ENCODE results near the gene PURB. TPM values are rescaled to one million over a fixed set of nuclear protein-coding genes. Genes with fewer than 3 reads are reported as not detected.

PURB gene
- total and polyA plus RNA-seq, 2 experiments from 2014 or later = 3.1 to 27.1 TPM

DNA sequence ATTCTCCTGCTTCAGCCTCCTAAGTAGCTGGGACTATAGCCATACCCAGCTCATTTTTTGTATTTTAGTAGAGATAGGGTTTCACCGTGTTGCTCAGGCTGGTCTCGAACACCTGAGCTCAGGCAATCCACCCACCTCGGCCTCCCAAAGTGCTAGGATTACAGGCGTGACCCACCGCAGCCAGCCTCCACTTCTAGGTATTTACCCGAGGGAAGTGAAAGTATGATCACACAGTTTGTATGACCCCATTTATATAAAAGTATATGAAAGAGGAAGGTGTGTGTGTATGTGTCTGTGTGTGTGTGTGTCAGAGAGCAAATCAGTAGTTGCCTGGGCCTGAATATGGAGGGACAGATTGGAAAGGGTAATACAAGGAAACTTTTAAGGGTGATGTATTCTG, 2.0 kb upstream of the PURB start:
- Mint-ChIP-seq H3K27me3 (ENCODE audit: insufficient read depth, low read depth, poor library complexity) (peaks cover 12% of the 10 kb centered on the region), H3K9me3 (peaks cover 4% of the 10 kb centered on the region; the same call in 1 of the 3 replicates), H3K4me3 (no peak overlapping the region), H3K4me1 (peaks cover 22% of the 10 kb centered on the region; the same call in 2 of the 3 replicates), H3K27ac (no peak overlapping the region), H3K36me3 (ENCODE audit: low read depth) (peaks cover 20% of the 10 kb centered on the region)
- H3K4me3 ChIP-seq = no peak overlapping the region
- peaks cover 5% of the 10 kb centered on the region; the same call in 1 of the 2 replicates for H3K36me3 ChIP-seq (ENCODE audit: insufficient read depth)
- H3K4me1 ChIP-seq (ENCODE audit: insufficient read depth) = peaks cover 22% of the 10 kb centered on the region
- H3K9me2 ChIP-seq (ENCODE audit: insufficient read depth) = no peaks in the 10 kb centered on the region
- ATAC-seq = no peak
- no peaks in the 10 kb centered on the region for H3K27me3 ChIP-seq (ENCODE audit: insufficient read depth)
- H3K27ac ChIP-seq (ENCODE audit: low read depth) = no peak overlapping the region
- peaks cover 29% of the 10 kb centered on the region for H3K79me2 ChIP-seq (replicated peaks; ENCODE audit: insufficient read depth)
- peaks cover 21% of the 10 kb centered on the region for H4K20me1 ChIP-seq (replicated peaks; ENCODE audit: insufficient read depth)
- TF ChIP-seq, protein P1, sequence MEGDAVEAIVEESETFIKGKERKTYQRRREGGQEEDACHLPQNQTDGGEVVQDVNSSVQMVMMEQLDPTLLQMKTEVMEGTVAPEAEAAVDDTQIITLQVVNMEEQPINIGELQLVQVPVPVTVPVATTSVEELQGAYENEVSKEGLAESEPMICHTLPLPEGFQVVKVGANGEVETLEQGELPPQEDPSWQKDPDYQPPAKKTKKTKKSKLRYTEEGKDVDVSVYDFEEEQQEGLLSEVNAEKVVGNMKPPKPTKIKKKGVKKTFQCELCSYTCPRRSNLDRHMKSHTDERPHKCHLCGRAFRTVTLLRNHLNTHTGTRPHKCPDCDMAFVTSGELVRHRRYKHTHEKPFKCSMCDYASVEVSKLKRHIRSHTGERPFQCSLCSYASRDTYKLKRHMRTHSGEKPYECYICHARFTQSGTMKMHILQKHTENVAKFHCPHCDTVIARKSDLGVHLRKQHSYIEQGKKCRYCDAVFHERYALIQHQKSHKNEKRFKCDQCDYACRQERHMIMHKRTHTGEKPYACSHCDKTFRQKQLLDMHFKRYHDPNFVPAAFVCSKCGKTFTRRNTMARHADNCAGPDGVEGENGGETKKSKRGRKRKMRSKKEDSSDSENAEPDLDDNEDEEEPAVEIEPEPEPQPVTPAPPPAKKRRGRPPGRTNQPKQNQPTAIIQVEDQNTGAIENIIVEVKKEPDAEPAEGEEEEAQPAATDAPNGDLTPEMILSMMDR (conservative IDR thresholded peaks at IDR 0.05; ENCODE audit: low read depth in 2 of 2) = no peak
- TF ChIP-seq NANOG (IDR thresholded peaks at IDR 0.05; ENCODE audit: borderline replicate concordance) = no peak
- TF ChIP-seq ZNF114 (CRISPR knock-in tag; IDR thresholded peaks at IDR 0.05) = no peak
- no peak for TF ChIP-seq STAT1 (IDR thresholded peaks at IDR 0.05; ENCODE audit: unreplicated experiment)
- no peak for TF ChIP-seq POLR2AphosphoS5 (IDR thresholded peaks at IDR 0.05; ENCODE audit: low read depth)
- TF ChIP-seq REST (IDR thresholded peaks at IDR 0.05; ENCODE audit: unreplicated experiment) = no peak
- TF ChIP-seq EZH2 (IDR thresholded peaks at IDR 0.05; ENCODE audit: low read depth, unreplicated experiment) = no peak
- TF ChIP-seq EZH2phosphoT487 (IDR thresholded peaks at IDR 0.05; ENCODE audit: unreplicated experiment) = no peak
- TF ChIP-seq ZNF331 (CRISPR knock-in tag; IDR thresholded peaks at IDR 0.05; ENCODE audit: low read depth) = no peak
- TF ChIP-seq JUNB (IDR thresholded peaks at IDR 0.05; ENCODE audit: unreplicated experiment) = no peak
- TF ChIP-seq CREB1 (CRISPR knock-in tag; IDR thresholded peaks at IDR 0.05; ENCODE audit: low read depth) = no peak
- no peak for TF ChIP-seq ZNF462 (CRISPR knock-in tag; IDR thresholded peaks at IDR 0.05)
- TF ChIP-seq, protein P2, sequence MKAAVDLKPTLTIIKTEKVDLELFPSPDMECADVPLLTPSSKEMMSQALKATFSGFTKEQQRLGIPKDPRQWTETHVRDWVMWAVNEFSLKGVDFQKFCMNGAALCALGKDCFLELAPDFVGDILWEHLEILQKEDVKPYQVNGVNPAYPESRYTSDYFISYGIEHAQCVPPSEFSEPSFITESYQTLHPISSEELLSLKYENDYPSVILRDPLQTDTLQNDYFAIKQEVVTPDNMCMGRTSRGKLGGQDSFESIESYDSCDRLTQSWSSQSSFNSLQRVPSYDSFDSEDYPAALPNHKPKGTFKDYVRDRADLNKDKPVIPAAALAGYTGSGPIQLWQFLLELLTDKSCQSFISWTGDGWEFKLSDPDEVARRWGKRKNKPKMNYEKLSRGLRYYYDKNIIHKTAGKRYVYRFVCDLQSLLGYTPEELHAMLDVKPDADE (IDR thresholded peaks at IDR 0.05) = no peak
- peaks cover 13% of the 10 kb centered on the region; the same call in 1 of the 2 replicates for H3F3A ChIP-seq (replicated peaks; ENCODE audit: low read depth)
- no peak overlapping the region for H3K4me2 ChIP-seq
- no peak overlapping the region for H2AFZ ChIP-seq
- no peak for DNase-seq (ENCODE audit: low spot score)

All from GM23338 (cell line).